Measurements from ENCODE around the gene NEU1. TPM values are rescaled to one million over a fixed set of nuclear protein-coding genes. Genes with fewer than 3 reads are reported as not detected.

The NEU1 gene
- total RNA-seq, 1 experiment from 2014 or later = 44.8 TPM

GRCh38 chr6:31834367-31835250 is 28.0 kb downstream of the NEU1 start (continued):
- 0 out of 2 replicates have a peak, but pooled peaks have one; percentile 33 for TF ChIP-seq ERG (CRISPR knock-in tag; IDR thresholded peaks at IDR 0.05)
- TF ChIP-seq NR1H2 (CRISPR knock-in tag; IDR thresholded peaks at IDR 0.05) = 0 out of 2 replicates have a peak, but pooled peaks have one; percentile 9
- no peak for TF ChIP-seq RORB (CRISPR knock-in tag; IDR thresholded peaks at IDR 0.05)
- TF ChIP-seq ZNF121 (CRISPR knock-in tag; IDR thresholded peaks at IDR 0.05) = no peak
- no peak for TF ChIP-seq NR3C1 (CRISPR knock-in tag; conservative IDR thresholded peaks at IDR 0.05; ENCODE audit: low read depth)
- TF ChIP-seq EMX1 (CRISPR knock-in tag; IDR thresholded peaks at IDR 0.05) = peak; percentile 83; the same call in 1 of the 2 replicates
- 0 out of 2 replicates have a peak, but pooled peaks have one; percentile 8 for TF ChIP-seq ETV6 (CRISPR knock-in tag; IDR thresholded peaks at IDR 0.05)
- TF ChIP-seq MXD4 (CRISPR knock-in tag; IDR thresholded peaks at IDR 0.05; ENCODE audit: borderline replicate concordance) = no peak
- peak; percentile 52; the same call in 1 of the 2 replicates for TF ChIP-seq HMGXB4 (CRISPR knock-in tag; IDR thresholded peaks at IDR 0.05)
- 0 out of 2 replicates have a peak, but pooled peaks have one; percentile 51 for TF ChIP-seq ZBTB43 (CRISPR knock-in tag; IDR thresholded peaks at IDR 0.05)
- no peak for TF ChIP-seq ATF2 (CRISPR knock-in tag; IDR thresholded peaks at IDR 0.05; ENCODE audit: borderline replicate concordance, low read depth)
- peak; percentile 59; the same call in 1 of the 2 replicates for TF ChIP-seq TEAD1 (CRISPR knock-in tag; IDR thresholded peaks at IDR 0.05)
- TF ChIP-seq ZNF232 (CRISPR knock-in tag; IDR thresholded peaks at IDR 0.05) = no peak; the same call in 1 of the 2 replicates
- TF ChIP-seq ZMAT4 (CRISPR knock-in tag; IDR thresholded peaks at IDR 0.05) = no peak
- TF ChIP-seq AFF4 (CRISPR knock-in tag; IDR thresholded peaks at IDR 0.05; ENCODE audit: borderline replicate concordance) = no peak
- 0 out of 2 replicates have a peak, but pooled peaks have one; percentile 24 for TF ChIP-seq PREB (CRISPR knock-in tag; IDR thresholded peaks at IDR 0.05; ENCODE audit: borderline replicate concordance)
- no peak for TF ChIP-seq ZNF671 (CRISPR knock-in tag; IDR thresholded peaks at IDR 0.05)
- TF ChIP-seq TCF7 (CRISPR knock-in tag; IDR thresholded peaks at IDR 0.05; ENCODE audit: low read depth) = no peak
- no peak for TF ChIP-seq PRDM15 (CRISPR knock-in tag; IDR thresholded peaks at IDR 0.05)
- TF ChIP-seq FOXP1 (CRISPR knock-in tag; IDR thresholded peaks at IDR 0.05; ENCODE audit: borderline replicate concordance) = peak; percentile 92
- peak; percentile 71; the same call in 1 of the 2 replicates for TF ChIP-seq ZNF416 (CRISPR knock-in tag; IDR thresholded peaks at IDR 0.05)
